HG03575 (cell line): ENCODE results near the gene URGCP.
"Not testable (repeated sequence)": the region's sequence is repeated elsewhere in the genome, so short reads cannot be mapped to it uniquely, and the experiment has no call there.

Experiments
- ATAC-seq: cut with Tn5 transposase; IDR thresholded peaks from one replicate; pipeline ENCODE4 v1.9.1; 2021; ENCODE audit not compliant: unreplicated experiment, insufficient number of reproducible peaks, low FRiP score; ENCODE audit errors: extremely low read depth

URGCP gene

GRCh38 chr7:43922726-43923125 is 16.3 kb upstream of the URGCP start:
- ATAC-seq, result no peak

- ATAC-seq, result no peak
These were observed 15.0 kb upstream of the URGCP start for GRCh38 chr7:43921423-43921822.

- ATAC-seq, result no peak
These were observed 9.5 kb upstream of the URGCP start for GRCh38 chr7:43915907-43916306.

- ATAC-seq, result no peak
These were observed 8.4 kb upstream of the URGCP start for GRCh38 chr7:43914795-43915194.

GRCh38 chr7:43905956-43906330 is 453 bp downstream of the URGCP start:
- no peak for ATAC-seq

GRCh38 chr7:43905209-43905946 is 1.0 kb downstream of the URGCP start:
- ATAC-seq, result no peak

- ATAC-seq, result no peak
These were observed 1.7 kb downstream of the URGCP start for GRCh38 chr7:43904533-43905208.

GRCh38 chr7:43902542-43903054 is 3.8 kb downstream of the URGCP start:
- no peak for ATAC-seq

- not testable (repeated sequence) for ATAC-seq
These were observed 7.8 kb downstream of the URGCP start for GRCh38 chr7:43898571-43898970.

GRCh38 chr7:43895847-43896415 is 10.5 kb downstream of the URGCP start:
- no peak for ATAC-seq

- ATAC-seq, result no peak
These were observed 15.1 kb downstream of the URGCP start for GRCh38 chr7:43891069-43891955.

GRCh38 chr7:43890468-43890867 is 15.9 kb downstream of the URGCP start:
- no peak for ATAC-seq

GRCh38 chr7:43888993-43889945 is 17.1 kb downstream of the URGCP start:
- ATAC-seq, result no peak

- no peak for ATAC-seq
These were observed 21.8 kb downstream of the URGCP start for GRCh38 chr7:43884617-43885016.

GRCh38 chr7:43884209-43884608 is 22.2 kb downstream of the URGCP start:
- no peak for ATAC-seq

- no peak for ATAC-seq
These were observed 25.8 kb downstream of the URGCP start for GRCh38 chr7:43880596-43880995.

- no peak for ATAC-seq
These were observed 26.9 kb downstream of the URGCP start for GRCh38 chr7:43879477-43879876.

- ATAC-seq, result no peak
These were observed 27.5 kb downstream of the URGCP start for GRCh38 chr7:43878867-43879266.
